ENCODE measurements around the gene SENP1.

Gene SENP1

DNA sequence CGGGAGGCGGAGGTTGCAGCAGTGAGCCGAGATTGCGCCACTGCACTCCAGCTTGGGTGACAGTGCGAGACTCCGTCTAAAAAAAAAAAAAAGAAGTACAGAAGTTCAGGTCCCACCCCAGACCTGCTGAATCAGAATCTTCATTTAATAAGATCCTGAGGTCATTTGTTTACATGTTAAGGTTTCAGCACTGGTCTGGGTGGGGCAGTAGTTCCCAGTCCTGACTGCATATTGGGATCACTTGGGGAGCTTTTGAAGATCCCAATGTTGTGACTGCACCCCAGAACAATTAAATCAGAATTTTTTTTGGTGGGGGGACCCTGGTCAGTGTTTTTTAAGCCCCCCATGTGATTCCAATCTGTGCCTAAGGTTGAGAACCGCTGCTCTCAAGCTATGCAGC is 89.9 kb downstream of the SENP1 start:
- no peak for DNase-seq

DNA sequence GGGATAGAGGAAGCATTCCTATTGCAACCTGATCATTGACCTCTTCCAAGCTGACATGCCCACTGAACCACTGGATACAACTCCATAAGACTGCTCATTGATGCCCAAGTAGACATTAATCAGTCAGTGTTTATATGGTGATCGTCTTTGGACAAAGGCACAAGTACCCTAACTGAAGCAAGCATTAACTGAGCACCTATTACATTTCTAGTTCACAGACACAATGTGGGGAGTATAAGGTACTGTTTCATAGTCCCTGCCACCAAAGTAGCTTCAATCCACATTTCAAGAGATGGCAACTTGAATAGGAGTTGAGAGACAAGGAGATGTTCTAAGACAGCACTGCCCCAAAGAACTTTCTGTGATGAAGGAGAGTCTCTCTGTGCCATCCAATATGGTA is 90.8 kb downstream of the SENP1 start:
- no peak for DNase-seq

DNA sequence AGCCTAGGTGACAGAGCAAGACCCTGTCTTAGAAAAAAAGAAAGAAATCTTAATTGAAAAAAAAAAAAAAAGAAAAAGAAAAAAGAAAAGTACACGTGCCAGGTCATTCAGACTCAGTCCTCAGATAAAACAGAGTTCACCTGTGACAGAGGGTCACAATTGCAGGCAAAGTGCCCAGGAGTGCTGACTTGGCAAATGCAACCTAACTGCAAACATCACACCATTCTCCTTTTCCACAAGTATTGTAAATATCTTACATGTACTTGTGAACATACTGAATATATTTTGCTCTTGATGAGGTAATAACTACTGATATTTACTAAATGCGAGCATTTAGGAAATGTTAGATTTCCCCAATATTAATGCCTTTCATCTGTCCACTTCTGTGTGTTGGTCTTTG is 92.6 kb downstream of the SENP1 start:
- DNase-seq: no peak

DNA sequence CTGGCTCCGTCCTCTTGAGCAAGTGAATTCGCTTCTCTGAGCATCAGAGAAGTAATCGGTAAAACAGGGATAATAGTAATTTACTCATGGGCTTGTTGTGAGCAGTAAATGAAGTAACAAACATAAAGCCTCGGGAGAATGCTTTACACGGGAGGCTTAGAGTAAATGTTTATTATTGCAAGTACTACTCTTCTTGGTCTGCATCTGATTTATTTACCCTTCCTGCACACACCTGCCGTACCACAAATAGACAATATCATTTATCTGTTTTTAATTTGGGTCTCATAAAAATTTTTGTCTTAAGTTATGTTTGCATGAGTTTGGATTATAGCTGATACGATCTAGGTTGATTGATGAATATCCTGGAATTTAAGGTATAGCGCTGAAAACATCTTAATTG is 93.8 kb downstream of the SENP1 start:
- DNase-seq: no peak

DNA sequence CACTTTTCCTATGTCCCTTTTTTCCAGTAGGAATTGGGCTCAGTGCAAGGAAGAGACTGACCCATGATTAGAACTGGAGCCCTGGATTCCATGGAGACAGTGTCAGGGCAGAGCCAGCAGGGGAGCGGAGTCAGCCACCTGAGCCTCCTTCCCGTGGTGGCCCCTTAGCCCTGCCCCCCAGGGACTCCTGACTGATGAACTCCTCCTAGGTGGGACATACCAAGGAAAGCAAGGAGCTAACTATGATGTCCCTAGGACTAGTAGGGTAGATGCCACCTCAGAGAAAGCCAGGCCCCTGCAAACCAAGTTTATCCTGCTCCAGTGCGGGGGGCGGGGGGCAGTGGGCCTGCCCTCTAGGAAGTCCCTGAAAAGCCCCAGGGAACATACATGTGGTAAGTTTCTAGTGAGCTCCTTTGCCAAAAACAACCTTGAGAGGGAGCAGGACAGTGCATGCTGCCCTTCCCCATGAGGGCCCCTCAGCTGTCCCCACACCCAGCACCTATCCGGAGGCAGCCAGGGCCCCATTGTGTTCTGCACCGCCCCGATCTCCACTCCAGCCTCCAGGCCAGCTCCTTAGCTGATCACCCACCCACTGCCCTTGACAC is 95.4 kb downstream of the SENP1 start:
- no peak for DNase-seq

DNA sequence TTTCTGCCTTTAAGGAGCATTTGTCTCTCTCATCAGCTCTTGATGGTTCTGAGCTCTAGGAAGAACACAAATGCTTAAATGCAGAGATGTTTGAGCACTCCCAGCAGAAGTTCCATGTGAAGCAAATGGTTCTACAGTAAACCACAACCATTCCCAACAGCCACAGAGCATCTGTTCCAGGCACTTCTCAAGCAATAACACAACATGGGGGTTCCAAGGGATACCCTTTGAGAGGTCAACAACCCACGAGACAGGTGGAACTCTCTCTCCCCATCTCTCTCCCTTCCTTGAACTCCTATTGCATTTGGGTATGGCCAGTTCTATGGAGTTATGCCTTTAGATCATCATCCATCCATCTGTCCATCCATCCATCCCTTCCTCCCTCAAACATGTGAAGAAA is 96.4 kb downstream of the SENP1 start:
- DNase-seq: no peak

DNA sequence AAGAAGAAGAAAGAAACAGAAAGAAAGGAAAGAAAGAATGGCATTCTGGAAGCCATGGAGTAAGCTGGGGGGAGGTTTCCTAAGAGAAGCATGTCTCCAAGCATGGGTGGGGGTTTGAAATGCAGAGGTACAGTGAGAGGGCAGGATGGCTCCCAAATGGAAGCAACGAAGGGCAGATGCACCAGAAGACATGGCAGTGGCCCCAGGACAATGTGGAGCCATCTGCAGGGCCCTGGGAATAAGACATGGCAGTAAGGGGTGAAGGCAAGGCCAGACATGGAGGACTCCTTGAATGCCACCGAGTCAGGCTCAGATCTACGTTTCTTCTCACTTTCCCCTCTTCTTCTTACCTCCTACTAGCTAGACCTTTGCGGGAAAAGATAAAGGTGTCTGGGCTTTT is 96.9 kb downstream of the SENP1 start:
- DNase-seq: no peak

DNA sequence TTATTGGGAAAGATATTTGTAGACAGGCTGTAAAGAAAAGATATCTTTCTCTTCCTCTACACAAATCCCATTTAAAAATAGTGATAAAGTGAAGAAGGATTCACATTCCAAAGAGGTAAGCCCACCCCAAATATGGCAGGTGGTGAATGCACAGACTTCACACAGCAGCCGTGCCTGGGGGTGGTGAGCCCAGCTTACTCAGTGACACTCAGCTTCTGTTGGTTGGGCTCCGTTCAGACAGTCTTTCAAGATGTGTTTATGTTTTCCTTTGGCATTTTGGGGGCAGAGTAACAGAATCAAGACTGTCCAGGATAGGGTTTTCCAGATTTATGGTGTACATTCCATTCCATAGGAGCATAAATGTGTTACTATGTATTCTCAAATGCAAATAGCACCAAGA is 97.5 kb downstream of the SENP1 start:
- DNase-seq: no peak

DNA sequence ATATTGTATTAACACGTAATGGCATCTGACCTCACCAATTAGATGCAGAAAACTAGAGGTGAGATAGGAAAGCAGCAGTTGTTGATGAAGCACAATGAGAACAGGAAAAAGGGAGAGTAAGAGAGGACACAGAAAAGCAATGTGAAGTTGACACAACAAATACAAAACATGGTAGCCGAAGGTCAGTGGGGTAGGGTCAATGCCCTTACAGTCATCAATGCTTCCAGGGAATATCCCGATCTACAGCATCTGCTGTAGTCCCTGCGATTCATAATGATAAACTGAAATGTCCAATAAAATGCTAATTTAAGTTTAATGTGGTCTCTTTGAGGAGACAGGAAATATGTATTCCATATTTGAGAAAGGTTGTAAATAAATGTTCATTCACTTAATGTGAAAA is 98.7 kb downstream of the SENP1 start:
- no peak for DNase-seq

DNA sequence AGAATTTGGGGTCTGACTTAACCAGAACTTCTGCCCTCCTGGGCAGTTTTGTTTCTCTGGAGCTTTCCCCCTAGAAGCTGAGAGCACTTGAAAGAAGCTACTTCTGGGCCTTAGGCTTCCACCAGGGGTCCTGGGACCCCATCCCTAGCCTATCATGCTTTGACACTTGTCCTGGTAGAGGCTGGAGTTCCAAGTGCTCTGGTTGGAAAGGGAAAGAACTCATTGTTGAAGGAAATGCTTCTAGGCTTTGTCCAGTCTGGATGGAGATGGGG is 100.2 kb downstream of the SENP1 start:
- DNase-seq: no peak

DNA sequence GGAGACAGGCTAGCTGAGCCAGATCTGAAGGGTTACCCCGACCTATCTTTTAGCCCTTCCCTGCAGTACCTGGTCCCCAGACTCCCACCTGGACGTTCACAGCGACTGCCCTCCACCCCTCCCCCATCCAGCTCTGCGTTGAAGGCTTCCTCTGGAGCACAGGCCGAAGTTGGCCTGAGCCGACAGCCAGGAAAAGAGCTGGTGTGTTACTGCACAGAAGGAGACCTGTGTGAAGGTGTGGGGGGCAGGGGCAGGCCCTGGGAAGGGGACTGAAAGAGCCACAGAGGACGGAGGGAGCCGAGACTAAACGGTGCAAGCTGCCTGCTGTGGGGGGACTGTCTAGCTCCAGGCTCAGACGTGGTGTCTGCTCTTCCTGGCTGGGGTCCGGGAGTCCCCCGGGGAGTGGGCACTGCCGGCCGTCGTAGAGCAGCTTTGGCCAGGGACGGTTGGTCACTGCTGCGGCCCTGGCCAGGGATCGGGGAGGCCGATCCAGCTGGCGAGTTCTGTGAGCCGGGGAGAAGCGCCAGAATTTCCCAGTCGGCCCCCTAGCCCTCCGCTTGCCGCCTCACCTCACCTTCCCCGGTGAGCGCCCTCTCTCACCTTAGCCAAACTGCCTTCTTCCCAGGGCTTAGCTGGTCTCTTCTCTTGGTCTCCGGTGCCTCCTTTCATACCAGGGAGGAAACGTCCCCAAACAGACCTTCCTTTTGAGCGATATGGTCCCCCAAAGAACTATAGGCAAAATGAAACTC is 100.7 kb downstream of the SENP1 start:
- no peak for DNase-seq

DNA sequence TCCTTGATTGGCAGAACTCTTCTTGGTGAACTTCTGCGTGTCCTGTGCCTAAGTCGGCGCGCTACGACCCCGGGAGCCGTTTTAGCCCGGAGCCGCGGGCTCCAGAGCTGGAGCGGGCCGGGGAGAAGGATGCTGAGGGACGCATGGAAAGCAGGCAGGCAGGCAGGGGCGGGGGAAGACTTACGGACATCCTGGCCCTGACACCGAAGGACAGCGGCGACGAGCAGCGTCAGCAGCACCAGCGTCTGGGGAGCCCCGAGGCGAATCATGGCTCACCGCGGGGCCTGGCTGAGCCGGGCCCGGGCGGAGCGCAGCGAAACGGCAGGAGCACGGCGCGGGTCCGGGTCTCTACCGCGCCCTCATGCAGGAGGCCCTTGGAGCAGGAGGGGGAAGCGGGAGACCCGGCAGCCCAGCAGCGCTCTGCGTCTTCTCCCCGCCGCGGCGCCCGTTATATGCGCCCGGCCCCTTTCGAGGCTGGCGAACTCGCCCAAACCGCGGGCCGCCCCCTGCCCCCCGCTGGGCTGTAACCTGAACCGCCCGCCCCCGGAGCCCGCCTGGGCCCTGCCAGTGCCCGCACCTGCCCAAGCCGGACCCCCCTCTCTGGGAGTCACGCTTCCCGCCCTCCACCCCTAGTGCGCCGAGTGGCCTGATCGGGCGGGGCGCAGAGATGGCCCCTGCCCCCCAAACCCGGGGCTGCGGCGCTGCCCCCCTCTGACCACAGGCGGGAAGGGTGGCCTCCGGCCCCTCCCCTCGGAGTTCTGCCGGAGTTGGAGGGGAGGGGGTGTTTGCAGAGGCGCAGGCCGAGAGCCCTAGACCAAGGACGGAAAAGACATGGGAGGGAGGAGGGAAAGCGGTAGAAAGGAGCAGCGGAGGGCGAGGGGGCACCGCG is 101.6 kb downstream of the SENP1 start, which contains the start of gene COL2A1:
COL2A1 (minus strand) TSS at position 424 of the 889 bp plus-strand sequence; CDS start at position 269, 155 bp downstream.
- DNase-seq: peak in 1 of 2 experiments; percentile 39

DNA sequence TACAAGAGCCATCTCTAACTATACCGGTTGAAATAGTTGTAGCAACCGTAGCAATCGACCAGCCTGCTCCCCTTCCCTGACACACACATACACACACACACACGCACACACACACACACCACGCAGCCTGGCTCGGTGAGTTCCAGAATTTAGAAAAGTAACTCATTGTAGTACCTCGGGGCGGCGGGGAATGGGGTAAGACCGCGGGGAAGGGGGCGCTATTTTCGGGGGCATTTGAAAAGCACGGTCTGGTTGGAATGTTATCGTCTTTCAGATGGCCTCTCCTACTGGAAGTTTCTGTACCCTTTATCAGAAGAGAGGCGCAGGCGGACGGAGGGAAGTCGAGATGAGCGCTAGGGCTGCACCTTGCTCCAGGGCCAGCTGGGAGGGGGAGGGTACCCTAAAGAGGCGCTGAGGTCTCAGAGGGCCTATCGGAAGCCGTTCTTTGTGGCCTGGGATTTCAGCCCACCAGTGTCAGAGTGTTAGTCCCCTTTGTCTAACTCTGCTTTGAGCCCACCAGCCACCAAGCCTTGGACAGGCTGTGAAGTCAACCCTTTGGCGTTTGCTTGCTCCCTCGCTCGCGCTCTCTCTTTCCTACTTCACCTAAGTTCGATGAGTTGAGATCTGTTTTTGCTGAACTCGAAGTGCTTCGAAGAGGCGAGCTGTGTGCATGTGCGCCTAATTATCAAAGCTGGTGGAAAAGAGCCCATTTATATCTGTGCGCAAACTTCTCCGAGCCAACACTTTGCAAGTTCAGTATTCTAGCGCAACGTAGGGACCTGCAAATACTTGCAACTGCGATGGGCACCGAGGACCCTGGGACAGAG is 102.4 kb downstream of the SENP1 start:
- DNase-seq: no peak

DNA sequence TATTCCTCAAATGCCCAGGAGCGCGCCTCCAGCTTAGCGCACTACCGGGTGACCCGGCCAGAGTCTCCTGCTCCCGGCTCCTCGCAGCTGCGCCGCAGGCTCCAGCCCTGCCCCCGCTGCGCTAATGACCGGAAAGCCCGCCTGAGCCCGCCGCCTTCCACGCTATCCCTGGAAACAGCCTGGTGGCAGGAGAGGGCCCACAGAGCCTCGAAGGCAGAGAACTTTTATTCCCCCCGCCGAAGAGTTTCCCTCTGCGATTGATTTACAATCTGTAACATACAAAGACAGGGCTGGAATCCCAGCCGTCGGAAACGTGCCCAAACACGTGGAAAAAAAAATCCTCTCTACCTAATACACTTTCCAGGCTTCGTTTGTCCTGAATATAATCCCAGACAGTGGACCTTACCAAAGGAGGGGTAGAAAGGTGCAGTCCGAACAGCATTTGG is 103.1 kb downstream of the SENP1 start:
- peak in 1 of 2 experiments; percentile 56 for DNase-seq

DNA sequence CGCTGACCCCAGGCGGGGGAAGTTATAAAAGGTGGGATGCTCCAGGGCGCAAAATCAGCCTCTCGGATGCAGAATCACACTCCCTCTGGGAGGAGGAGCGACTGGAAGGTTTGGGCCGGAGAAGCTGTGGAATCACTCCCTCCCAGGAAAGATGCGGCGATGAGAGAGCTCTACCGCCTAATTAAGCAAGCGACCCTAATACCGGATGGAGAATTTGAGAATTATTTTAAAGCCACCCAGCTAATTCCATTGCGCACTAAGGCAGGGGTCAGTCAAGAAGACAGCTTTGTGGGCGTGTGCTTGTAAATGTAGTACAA is 103.5 kb downstream of the SENP1 start:
- peak in 1 of 2 experiments; percentile 56 for DNase-seq

DNA sequence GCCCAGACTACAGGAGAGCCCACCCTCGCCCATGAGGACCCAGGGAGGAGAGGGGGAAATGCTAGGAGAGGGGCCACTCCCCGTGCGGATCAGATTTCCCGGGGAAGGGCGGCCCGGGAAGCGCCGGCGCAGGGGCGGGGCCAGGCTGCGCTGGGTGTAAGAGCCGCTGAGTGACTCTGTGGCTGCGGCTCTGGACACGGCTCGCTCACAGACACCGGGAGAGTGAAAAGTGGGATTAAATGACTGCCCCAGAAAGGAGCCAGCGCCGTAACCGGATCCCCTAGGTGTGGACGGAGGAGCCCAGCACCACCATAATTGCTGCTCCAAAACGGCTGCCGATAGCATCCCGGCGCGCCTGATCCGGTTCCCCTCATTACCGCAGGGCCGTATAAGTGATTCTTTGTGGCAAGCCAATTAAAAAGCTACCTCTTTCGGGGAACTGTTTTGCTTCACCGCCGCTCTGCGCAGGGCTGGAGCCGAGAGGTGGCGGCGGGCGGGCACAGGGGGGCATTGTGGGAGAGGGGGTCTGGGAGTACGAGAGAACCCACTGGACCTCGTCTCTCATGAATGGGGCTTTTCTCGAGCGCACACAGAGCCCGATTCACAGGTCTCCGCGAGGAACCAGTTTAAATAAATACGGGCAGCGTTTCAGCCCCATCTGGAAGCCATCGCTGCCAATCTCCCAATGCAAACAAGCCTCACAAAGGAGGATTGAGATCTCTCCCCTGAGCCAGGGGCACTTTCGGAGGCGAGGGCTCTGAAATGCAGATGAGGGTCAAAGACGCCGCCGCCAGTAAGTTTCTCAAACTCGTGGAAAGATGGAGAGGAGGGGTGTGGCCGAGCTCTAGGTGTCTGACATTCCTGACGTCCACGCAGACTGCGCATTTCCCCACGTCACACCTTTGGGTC is 104.1 kb downstream of the SENP1 start:
- DNase-seq: peak; percentile 62 to 66

DNA sequence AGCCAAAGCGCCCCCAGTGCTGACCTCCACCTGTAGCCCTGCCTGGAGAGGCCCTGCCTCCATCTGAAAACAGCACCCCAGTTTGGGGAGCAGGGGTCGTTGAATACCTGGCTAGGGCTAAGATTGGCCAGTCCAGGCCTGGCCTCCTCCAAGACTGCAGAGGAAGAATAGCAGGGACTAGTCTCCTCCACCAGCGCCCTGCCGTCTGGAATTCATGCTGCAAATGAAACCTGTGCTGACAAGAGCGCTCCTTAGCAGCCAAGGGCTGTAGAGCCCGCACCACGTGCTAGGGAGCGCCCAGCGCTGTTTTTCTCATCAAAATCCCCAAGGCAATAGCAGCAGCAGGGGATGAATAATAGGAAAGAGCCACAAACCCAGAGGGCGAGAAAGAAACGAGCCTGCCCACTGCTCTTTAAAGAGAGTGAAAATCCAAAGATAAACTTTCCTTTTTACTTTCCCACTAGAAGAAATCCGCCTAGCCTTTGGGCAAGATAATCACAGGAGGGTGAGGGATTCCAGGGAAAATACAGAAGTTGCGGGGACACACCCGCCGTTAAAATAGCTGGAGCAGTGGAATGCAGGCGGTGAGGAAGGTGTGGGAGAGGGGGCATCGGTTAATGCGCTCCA is 104.9 kb downstream of the SENP1 start:
- DNase-seq: peak; percentile 30 to 69

DNA sequence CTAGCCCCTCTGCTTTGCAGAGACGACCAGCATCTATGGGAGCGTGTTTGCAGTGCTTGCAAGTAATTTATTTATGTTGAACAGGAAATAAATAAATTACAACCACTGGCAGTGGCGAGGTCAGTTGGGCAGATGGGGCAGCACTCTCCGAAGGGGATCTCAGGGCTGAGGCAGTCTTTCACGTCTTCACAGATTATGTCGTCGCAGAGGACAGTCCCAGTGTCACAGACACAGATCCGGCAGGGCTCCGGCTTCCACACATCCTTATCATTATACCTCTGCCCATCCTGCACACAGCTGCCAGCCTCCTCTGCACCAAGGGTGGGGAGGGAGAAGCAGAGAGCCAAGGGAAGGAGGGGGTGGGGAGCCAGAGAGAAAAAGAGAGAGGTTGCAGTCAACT is 106.1 kb downstream of the SENP1 start:
- DNase-seq: no peak

DNA sequence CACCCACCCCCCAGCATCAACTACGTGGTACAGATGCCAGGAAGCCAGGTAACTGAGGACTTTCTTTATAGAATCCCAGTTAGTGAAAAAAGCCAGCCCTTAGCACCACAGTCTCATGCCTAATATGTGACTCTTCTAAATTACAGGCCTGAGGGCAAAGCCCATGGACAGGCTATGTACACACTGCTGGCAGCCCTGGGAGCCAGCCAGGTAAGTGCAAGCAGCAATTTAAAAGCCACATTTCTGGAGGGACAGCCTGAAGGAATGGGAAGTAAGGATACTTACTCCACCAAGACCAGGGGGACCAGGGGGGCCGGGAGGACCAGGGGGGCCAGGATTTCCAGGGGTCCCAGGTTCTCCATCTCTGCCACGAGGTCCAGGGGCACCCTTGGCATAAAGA is 108.6 kb downstream of the SENP1 start:
- no peak for DNase-seq

DNA sequence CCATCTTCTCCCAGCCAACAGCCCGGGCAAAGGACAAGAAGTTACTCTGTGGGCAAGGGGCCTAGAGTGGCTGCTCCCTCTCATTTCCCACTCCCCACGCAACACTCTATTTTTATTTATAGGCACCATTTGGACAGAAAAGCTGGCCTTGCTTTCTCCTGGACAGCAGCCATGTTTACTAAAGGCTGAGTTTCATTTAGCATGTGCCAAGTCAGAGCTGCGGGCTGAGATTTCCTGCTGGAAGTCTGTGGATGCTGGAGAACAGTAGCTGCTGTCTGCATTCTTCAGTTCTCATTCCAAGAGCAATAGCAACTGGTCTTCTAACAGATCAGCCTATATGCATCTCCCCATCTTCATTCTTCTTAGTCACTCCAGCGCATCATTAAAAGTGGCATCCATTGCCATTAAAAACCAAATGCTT is 109.9 kb downstream of the SENP1 start:
- DNase-seq: no peak

DNA sequence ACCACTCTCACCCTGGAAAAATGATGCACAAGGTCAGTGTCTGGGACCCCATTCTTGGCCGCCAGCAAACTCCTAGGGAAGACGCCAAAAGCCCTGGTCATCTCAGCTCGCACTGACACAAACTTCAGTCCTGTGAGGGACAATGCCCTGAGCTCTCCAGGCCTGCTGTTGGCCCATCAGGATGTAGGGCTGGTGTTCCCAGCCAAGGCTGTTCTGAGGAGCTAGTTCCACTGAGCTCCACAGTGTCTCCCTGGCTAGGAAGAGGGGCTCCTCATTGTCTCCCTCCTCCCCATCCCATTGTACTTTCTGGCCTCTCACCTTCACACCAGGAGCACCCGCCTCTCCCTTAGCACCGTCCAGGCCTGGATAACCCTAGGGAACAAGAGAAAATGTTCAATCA is 112.4 kb downstream of the SENP1 start:
- DNase-seq: no peak
